ENCODE measurements around the gene BCL2L15.
A peak's percentile ranks its signal among the peaks of the same experiment; 100 is the strongest.
"Not testable (repeated sequence)": the region's sequence is repeated elsewhere in the genome, so short reads cannot be mapped to it uniquely, and the experiment has no call there.

BCL2L15 gene

DNA sequence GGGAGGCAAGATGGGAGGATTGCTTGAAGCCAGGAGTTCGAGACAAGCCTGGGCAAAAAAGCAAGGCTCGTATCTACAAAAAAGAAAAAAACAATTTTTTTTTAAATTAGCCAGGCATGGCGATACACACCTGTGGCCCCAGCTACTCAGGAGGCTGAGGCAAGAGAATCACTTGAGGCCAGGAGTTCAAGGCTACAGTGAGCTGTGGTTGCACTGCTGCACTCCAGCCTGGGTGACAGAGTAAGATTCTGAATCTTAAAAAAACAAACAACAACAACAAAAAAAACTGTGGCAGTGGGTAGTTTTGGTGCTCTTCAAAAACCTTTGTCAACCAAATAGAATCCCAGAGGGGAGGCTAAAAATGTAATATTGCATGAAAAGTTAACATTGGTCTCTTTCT, 16.6 kb downstream of the BCL2L15 start:
- peak in 2 of 5 experiments; percentile 6 to 74 for DNase-seq

DNA sequence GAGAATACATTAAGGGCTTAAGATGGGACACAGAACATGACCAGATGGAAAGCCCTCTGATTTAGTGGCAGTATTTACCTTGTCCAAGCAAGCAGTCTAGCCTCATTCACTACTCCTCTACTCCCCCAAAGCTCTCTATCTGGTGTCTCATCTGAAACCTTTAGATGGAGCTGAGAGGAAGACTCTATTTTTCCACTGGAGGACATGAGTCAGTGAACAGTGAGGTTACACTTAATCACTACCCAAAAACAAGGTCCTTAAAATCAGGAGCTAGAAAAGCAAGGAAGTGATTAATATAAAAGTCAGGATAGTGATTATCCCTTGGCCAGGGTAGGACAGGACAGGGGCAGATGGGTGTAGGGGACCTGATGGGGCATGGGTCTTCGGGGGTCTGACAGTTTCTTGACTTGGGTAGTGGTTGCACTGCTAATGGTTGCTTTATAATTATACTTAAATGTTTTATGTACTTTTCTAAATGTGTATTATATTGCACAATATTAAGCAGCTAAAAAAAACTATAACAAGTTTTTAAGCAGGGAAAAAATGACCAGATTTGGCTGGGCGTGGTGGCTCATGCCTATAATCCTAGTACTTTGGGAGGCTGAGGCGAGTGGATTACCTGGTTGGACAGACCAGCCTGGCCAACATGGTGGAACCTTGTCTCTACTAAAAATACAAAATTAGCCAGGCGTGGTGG, 18.8 kb downstream of the BCL2L15 start:
- peak in 1 of 5 experiments; percentile 23 for DNase-seq

GRCh38 chr1:113861641-113862040, 25.7 kb downstream of the BCL2L15 start:
- DNase-seq, result no peak

DNA sequence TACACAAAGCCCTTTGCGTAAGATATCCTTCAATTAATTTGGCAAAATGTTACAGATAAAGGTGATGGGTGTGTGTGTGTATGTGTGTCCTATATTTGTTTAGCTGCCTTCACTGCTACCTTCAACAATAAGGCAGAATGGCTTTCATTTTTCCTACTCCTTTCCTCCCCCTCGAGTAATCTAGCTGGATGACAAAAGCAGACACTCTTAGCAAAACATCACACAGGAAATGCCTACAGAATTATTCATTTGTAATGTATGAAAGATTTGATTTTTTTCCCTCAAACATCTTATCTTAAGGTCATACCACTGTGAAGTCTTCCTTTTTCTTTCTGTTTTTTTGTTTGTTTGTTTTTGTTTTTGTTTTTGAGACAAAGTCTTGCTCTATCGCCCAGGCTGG, 26.5 kb downstream of the BCL2L15 start:
- no peak for DNase-seq

GRCh38 chr1:113859478-113860175, 27.8 kb downstream of the BCL2L15 start:
- no peak for DNase-seq

DNA sequence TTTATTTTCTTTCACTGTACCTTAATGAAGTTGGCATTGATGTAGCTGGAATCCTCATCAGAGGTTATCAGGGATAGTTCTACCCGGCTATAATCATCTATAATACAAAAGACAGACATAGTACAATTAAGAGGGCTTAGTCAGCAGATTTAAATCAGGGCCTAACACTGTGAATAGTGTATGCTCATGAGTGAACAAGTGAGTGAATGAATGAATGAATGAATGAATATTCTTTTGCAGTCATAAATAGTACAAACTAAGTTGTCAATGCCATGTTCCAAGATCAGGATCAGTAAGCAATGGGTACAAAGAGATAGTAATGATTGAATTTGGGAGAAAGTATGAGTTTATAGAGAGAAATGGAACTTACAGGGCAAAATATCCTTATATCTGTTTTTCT, 28.4 kb downstream of the BCL2L15 start:
- DNase-seq, result no peak

DNA sequence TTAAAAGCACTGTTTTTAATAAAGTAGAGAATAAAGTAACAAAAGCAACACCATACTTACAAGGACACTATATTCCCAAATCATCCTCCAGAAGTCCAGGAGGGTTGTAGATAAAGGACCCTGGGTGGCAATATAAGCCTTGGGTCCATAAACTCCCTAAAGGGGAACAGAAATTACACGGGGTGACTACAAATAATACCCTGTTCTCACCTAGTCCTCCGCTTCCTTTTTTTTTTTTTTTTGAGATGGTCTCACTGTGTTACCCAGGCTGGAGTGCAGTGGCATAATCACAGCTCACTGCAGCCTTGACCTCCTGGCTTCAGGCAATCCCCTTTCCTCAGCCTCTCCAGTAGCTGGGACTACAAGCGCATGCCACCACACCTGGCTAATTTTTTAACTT, 29.0 kb downstream of the BCL2L15 start:
- no peak for DNase-seq

DNA sequence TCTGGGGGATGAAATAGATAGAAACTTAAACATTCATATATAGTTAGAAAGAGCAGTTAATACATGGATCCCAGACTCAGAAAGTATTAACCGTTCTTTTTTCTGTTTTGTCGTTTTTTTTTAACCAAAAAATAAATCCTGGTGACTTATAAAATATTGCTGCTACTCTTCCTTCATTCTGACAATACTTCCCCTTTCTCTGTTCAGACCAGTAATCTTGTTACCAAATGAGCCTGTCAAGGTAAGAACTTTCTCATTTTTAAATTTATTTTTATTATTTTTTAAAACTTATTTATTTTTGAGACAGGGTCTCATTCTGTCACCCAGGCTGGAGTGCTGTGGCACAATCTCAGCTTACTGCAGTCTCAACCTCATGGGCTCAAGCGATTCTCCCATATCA, 29.6 kb downstream of the BCL2L15 start:
- DNase-seq, result no peak

GRCh38 chr1:113856401-113856790, 31.0 kb downstream of the BCL2L15 start:
- no peak for DNase-seq

GRCh38 chr1:113855630-113856400, 31.6 kb downstream of the BCL2L15 start:
- no peak for DNase-seq

GRCh38 chr1:113854234-113854633, 33.1 kb downstream of the BCL2L15 start:
- DNase-seq, result no peak

DNA sequence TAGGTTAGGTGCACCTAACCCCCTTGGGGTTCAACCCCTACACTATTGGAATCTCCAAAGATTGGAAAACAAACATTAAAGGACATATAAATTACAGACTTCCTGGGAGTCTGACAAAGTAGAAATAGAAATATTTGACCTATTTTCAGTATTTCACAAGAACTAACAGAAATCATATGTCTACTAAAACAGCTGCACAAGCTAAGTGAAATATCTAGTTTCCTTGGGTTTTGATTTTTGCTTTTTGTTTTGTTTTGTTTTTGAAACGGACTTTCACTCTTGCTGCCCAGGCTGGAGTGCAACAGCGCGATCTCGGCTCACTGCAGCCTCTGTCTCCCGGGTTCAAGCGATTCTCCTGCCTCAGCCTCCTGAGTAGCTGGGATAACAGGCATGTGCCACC, 34.7 kb downstream of the BCL2L15 start:
- not testable (repeated sequence) for DNase-seq

DNA sequence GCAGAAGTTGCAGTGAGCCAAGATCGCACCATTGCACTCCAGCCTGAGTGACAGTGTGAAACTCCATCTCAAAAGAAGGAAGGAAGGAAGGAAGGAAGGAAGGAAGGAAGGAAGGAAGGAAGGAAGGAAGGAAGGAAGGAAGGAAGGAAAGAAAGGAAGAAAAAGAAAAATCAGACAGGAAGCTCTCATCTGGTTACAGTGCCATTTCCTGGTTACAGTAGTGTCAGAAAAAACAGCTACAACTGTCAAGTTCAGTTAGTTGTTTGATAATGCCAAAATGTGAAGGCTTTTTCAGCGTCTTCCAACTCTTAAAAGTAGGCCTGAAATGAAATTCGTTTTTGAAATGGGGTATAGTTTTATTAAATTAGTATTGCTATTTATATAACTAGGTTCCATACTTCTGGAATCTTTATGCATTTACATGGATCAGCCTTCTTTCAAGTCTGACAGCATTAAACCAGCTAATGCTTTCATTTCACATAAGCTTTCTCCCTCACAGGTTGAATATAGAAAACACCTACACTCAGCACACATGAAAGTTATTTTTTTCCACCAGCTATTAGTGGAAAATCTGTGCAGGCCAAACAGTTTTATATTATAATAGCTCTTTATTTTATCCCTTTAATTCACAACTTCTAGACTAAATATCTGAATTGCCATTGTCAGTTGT, 37.1 kb downstream of the BCL2L15 start:
- DNase-seq, result peak in 1 of 5 experiments; percentile 41

GRCh38 chr1:113849072-113849471, 38.3 kb downstream of the BCL2L15 start:
- DNase-seq, result no peak

- no peak for DNase-seq
Observed at GRCh38 chr1:113846391-113847035, 40.9 kb downstream of the BCL2L15 start.

GRCh38 chr1:113836534-113836933, 50.8 kb downstream of the BCL2L15 start:
- DNase-seq, result no peak

- peak in 2 of 5 experiments; percentile 35 to 59 for DNase-seq
Observed at GRCh38 chr1:113835686-113836290, 51.6 kb downstream of the BCL2L15 start.

GRCh38 chr1:113834716-113835115, 52.7 kb downstream of the BCL2L15 start:
- DNase-seq, result no peak
